ENCODE data around the gene ITPK1. TPM values are rescaled to one million over a fixed set of nuclear protein-coding genes. Genes with fewer than 3 reads are reported as not detected.

The ITPK1 gene
- total and polyA plus RNA-seq, 10 of the 15 experiments (the other 5 are each of a cell fraction or from before 2014, with no cell fraction given), result 1.3 to 73.2 (median 27.0) TPM

- 97% methylated on average over 5 of the region's 5 CpGs for WGBS (ENCODE audit: insufficient coverage, insufficient replicate concordance, low lambda C conversion rate, missing lambda C conversion rate)
- no peaks in the 10 kb centered on the region for H3K79me2 ChIP-seq (ENCODE audit: control insufficient read depth, insufficient read depth, low read length)
- no peaks in the 10 kb centered on the region for H3K27me3 ChIP-seq (replicated peaks in 1 of 2; ENCODE audit: control insufficient read depth in 2 of 2, insufficient read depth in 2 of 2, low read length in 1 of 2)
- ChIA-PET RAD21 (ENCODE audit: unreplicated experiment) (no interaction called here), CTCF (interaction anchor here (1.0 kb wide), 2 partner anchors 170 to 190 kb away, joined by 3 read pairs; no protein-coding TSS in a partner anchor), SMC1A (ENCODE audit: uncharacterized antibody, unreplicated experiment) (no interaction called here), POLR2A (no interaction called here)
- FAIRE-seq (no peak), DNase-seq (ENCODE audit: low read depth, low spot score) (no peak), ATAC-seq (no peak)
- no peaks in the 10 kb centered on the region for H4K20me1 ChIP-seq (ENCODE audit: control insufficient read depth, insufficient read depth)
- peaks cover 0 to 19% of the 10 kb centered on the region in 2 experiments; a peak in 3 of 4 replicates for H3K36me3 ChIP-seq (ENCODE audit: control insufficient read depth in 2 of 2, insufficient read depth in 2 of 2, low read length in 1 of 2)
- no TSS peak for BruUV-seq (replicated peaks)
- H2AFZ ChIP-seq (ENCODE audit: control insufficient read depth, low read depth, low read length), result no peak overlapping the region
- H3K9me3 ChIP-seq (replicated peaks; ENCODE audit: control insufficient read depth, insufficient read depth, low read length), result no peaks in the 10 kb centered on the region
- H3K4me1 ChIP-seq (ENCODE audit: control insufficient read depth, insufficient read depth, low read length), result no peaks in the 10 kb centered on the region
- H3K4me2 ChIP-seq (ENCODE audit: control insufficient read depth, insufficient read depth), result no peak overlapping the region
- no peak overlapping the region for H3K4me3 ChIP-seq
- TF ChIP-seq SUPT20H (IDR thresholded peaks at IDR 0.05; ENCODE audit: borderline replicate concordance, control insufficient read depth, low read depth, low read length) (no peak), CREB1 (IDR thresholded peaks at IDR 0.05; ENCODE audit: low read depth) (no peak), HDAC6 (IDR thresholded peaks at IDR 0.05; ENCODE audit: unreplicated experiment) (no peak), NFYB (IDR thresholded peaks at IDR 0.05; ENCODE audit: insufficient read depth, low read depth, low read length) (no peak), SIN3A (IDR thresholded peaks at IDR 0.05; ENCODE audit: low read depth, low read length) (no peak)
- intact Hi-C loops (cut with micrococcal nuclease; ENCODE audit: unreplicated experiment), result no loop called here
- in situ Hi-C loops (cut with MboI), result no loop called here
- H3K27ac ChIP-seq (ENCODE audit: control insufficient read depth, insufficient read depth), result no peak overlapping the region
- no peak overlapping the region for H3K9ac ChIP-seq (ENCODE audit: control insufficient read depth, insufficient read depth, low read length)
Measured at GRCh38 chr14:92942136-92942535, 173.6 kb downstream of the ITPK1 start.

GRCh38 chr14:92941531-92941930 is 174.2 kb downstream of the ITPK1 start:
- Histone ChIP-seq H3K4me2 (ENCODE audit: control insufficient read depth, insufficient read depth) (no peak overlapping the region), H2AFZ (ENCODE audit: control insufficient read depth, low read depth, low read length) (no peak overlapping the region), H3K9ac (ENCODE audit: control insufficient read depth, insufficient read depth, low read length) (no peak overlapping the region), H3K4me3 (no peak overlapping the region), H3K27ac (ENCODE audit: control insufficient read depth, insufficient read depth) (no peak overlapping the region), H3K27me3 (replicated peaks in 1 of 2; ENCODE audit: control insufficient read depth in 2 of 2, insufficient read depth in 2 of 2, low read length in 1 of 2) (no peaks in the 10 kb centered on the region), H3K9me3 (replicated peaks; ENCODE audit: control insufficient read depth, insufficient read depth, low read length) (no peaks in the 10 kb centered on the region), H4K20me1 (ENCODE audit: control insufficient read depth, insufficient read depth) (no peaks in the 10 kb centered on the region), H3K79me2 (ENCODE audit: control insufficient read depth, insufficient read depth, low read length) (no peaks in the 10 kb centered on the region), H3K36me3 (ENCODE audit: control insufficient read depth in 2 of 2, insufficient read depth in 2 of 2, low read length in 1 of 2) (peaks cover 0 to 19% of the 10 kb centered on the region in 2 experiments; a peak in 3 of 4 replicates), H3K4me1 (ENCODE audit: control insufficient read depth, insufficient read depth, low read length) (no peaks in the 10 kb centered on the region)
- POLR2A ChIA-PET, result no interaction called here
- TF ChIP-seq ZBTB33 (IDR thresholded peaks at IDR 0.05), result no peak
- TF ChIP-seq GABPA (IDR thresholded peaks at IDR 0.05; ENCODE audit: low read depth), result no peak
- BruUV-seq (replicated peaks), result no TSS peak
- 91% methylated on average over 30 of the region's 30 CpGs for WGBS (ENCODE audit: insufficient coverage, insufficient replicate concordance, low lambda C conversion rate, missing lambda C conversion rate)
- no peak for DNase-seq (ENCODE audit: low read depth, low spot score)
- FAIRE-seq, result no peak
- in situ Hi-C loops (cut with MboI) (no loop called here), intact Hi-C loops (cut with micrococcal nuclease; ENCODE audit: unreplicated experiment) (no loop called here)
- CTCF ChIA-PET, result interaction anchor here (1.0 kb wide), 1 partner anchor 191 kb away, joined by 3 read pairs; no protein-coding TSS in a partner anchor
- SMC1A ChIA-PET (ENCODE audit: uncharacterized antibody, unreplicated experiment), result no interaction called here
- RAD21 ChIA-PET (ENCODE audit: unreplicated experiment), result no interaction called here
- no peak for ATAC-seq

Data from GM12878 (cell line).